Natural killer cell treated with Interleukin-12 subunit alpha and Interleukin-12 subunit beta and Interleukin-15 and Interleukin-18, amount 100 ng/mL, for 72 hours (primary cell): ENCODE results near the gene KCNQ1. TPM values are rescaled to one million over a fixed set of nuclear protein-coding genes. Genes with fewer than 3 reads are reported as not detected.

Experiments
- ATAC-seq, 2 donors: fragments of 150-1000 bp; cut with Tn5 transposase in 1 of 2; sonication (Bioruptor Pico), chemical (Tn5 transposase) in 1 of 2; 2 replicates each; pipeline ENCODE4 v1.10.0; 2021
- DNase-seq: peaks from one replicate; pipeline ENCODE4 v3.0.0; 2022; ENCODE audit warnings: low spot score
- H3K27ac Mint-ChIP-seq, 2 donors: 1 replicate in 1 of 2; 2 replicates in 1 of 2; pipeline ENCODE4 v1.8.0; 2022; ENCODE audit warnings: mixed read lengths in 2 of 2, mild to moderate bottlenecking in 1 of 2, moderate library complexity in 1 of 2
- H3K27me3 Mint-ChIP-seq, 2 donors: 1 replicate in 1 of 2; 2 replicates in 1 of 2; pipeline ENCODE4 v1.8.0; 2022; ENCODE audit warnings: mixed read lengths in 2 of 2
- H3K36me3 Mint-ChIP-seq: one replicate; pipeline ENCODE4 v1.8.0; 2022; ENCODE audit warnings: mixed read lengths
- H3K4me1 Mint-ChIP-seq, 2 donors: 1 replicate in 1 of 2; 2 replicates in 1 of 2; pipeline ENCODE4 v1.8.0; 2022; ENCODE audit warnings: low read depth in 2 of 2, mixed read lengths in 2 of 2, mild to moderate bottlenecking in 1 of 2
- H3K4me3 Mint-ChIP-seq: one replicate; pipeline ENCODE4 v1.8.0; 2022; ENCODE audit warnings: mixed read lengths
- H3K9me3 Mint-ChIP-seq: 2 replicates; pipeline ENCODE4 v1.8.0; 2022; ENCODE audit warnings: mixed read lengths
- total RNA-seq, 2 donors: library from RNA; stranded (reverse); gene quantifications; one replicate each; pipeline ENCODE4 v1.2.3, GENCODE V29; 2022

Gene KCNQ1
- total RNA-seq, 2 donors from 2014 or later: 0.19 to 1.4 TPM

- H3K4me3 Mint-ChIP-seq: no peak overlapping the region
- ATAC-seq: no peak
- H3K27ac Mint-ChIP-seq: no peak overlapping the region
- no peak for DNase-seq
- no peaks in the 10 kb centered on the region for H3K36me3 Mint-ChIP-seq
- no peaks in the 10 kb centered on the region for H3K27me3 Mint-ChIP-seq
- H3K4me1 Mint-ChIP-seq: no peaks in the 10 kb centered on the region
- H3K9me3 Mint-ChIP-seq: no peaks in the 10 kb centered on the region
Observed at GRCh38 chr11:2732940-2733628, 288.3 kb downstream of the KCNQ1 start.

- Mint-ChIP-seq H3K9me3 (no peaks in the 10 kb centered on the region), H3K36me3 (no peaks in the 10 kb centered on the region), H3K4me3 (no peak overlapping the region), H3K27ac (no peak overlapping the region), H3K4me1 (no peaks in the 10 kb centered on the region), H3K27me3 (no peaks in the 10 kb centered on the region)
- no peak for DNase-seq
- no peak for ATAC-seq
Observed at GRCh38 chr11:2734181-2735052, 289.6 kb downstream of the KCNQ1 start.

- H3K27ac Mint-ChIP-seq: no peak overlapping the region
- no peak for DNase-seq
- no peaks in the 10 kb centered on the region for H3K27me3 Mint-ChIP-seq
- no peak overlapping the region for H3K4me3 Mint-ChIP-seq
- no peaks in the 10 kb centered on the region for H3K9me3 Mint-ChIP-seq
- H3K4me1 Mint-ChIP-seq: no peaks in the 10 kb centered on the region
- no peaks in the 10 kb centered on the region for H3K36me3 Mint-ChIP-seq
- no peak for ATAC-seq
Observed at GRCh38 chr11:2735053-2735589, 290.3 kb downstream of the KCNQ1 start.

DNA sequence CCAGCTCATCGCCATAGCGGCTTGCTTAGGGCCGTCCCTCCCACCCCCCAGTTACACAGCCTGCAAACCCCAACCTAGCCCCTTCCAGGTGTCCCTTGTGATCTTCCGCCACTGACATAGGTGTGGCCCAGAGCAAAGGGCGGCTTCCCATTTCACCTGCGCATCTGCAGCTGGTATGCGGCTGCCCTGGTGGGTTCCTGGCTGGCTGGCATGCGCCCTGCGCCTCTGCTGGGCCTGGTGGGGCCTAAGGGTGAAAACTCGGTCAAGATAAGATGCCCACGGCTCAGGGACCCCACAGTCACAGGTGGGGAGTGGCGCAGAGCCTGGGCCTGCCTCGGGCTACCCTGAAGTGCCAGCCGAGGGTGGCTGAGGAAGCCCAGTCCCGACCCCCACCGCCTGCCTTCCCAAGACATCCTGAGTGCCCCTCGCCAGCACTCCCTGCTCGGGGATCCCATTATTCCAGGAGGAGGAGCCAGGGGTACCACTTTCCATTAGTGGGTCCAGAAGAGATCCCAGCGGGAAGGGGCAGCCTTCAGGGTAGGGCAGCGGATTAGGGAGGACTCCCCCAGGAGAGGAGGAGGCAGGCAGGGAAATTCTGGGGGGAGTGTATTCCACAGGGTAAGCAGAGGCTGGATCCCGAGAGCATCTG is 291.9 kb downstream of the KCNQ1 start:
- DNase-seq (no peak), ATAC-seq (no peak)
- Mint-ChIP-seq H3K27me3 (no peaks in the 10 kb centered on the region), H3K9me3 (no peaks in the 10 kb centered on the region), H3K4me1 (no peaks in the 10 kb centered on the region), H3K27ac (no peak overlapping the region), H3K36me3 (no peaks in the 10 kb centered on the region), H3K4me3 (no peak overlapping the region)

- DNase-seq: no peak
- ATAC-seq: no peak
- Mint-ChIP-seq H3K4me1 (no peaks in the 10 kb centered on the region), H3K4me3 (no peak overlapping the region), H3K27ac (no peak overlapping the region), H3K36me3 (no peaks in the 10 kb centered on the region), H3K27me3 (no peaks in the 10 kb centered on the region), H3K9me3 (no peaks in the 10 kb centered on the region)
Observed at GRCh38 chr11:2737226-2737590, 292.4 kb downstream of the KCNQ1 start.

DNA sequence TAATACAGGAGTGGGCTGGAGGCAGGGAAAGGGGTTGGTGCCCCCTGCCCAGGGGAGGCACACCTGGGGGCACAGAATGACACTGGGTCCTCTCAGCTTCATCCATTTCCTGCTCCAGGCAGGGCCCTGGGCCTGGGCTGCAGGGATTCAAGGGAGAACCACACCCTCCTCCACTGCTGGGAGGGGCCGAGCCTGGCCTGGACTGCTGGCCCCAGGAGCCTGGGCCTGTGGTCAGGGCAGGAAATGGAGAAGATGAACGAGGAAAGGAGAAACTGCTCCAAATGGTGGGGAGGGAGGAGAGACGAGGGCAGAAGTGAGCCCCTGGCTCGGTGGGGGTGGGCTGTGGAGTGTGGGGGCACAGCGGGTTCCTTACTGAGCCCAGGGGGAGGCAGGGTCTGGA is 293.1 kb downstream of the KCNQ1 start:
- Mint-ChIP-seq H3K36me3 (no peaks in the 10 kb centered on the region), H3K4me1 (no peaks in the 10 kb centered on the region), H3K27ac (no peak overlapping the region), H3K4me3 (no peak overlapping the region), H3K9me3 (no peaks in the 10 kb centered on the region), H3K27me3 (no peaks in the 10 kb centered on the region)
- ATAC-seq (no peak), DNase-seq (no peak)

DNA sequence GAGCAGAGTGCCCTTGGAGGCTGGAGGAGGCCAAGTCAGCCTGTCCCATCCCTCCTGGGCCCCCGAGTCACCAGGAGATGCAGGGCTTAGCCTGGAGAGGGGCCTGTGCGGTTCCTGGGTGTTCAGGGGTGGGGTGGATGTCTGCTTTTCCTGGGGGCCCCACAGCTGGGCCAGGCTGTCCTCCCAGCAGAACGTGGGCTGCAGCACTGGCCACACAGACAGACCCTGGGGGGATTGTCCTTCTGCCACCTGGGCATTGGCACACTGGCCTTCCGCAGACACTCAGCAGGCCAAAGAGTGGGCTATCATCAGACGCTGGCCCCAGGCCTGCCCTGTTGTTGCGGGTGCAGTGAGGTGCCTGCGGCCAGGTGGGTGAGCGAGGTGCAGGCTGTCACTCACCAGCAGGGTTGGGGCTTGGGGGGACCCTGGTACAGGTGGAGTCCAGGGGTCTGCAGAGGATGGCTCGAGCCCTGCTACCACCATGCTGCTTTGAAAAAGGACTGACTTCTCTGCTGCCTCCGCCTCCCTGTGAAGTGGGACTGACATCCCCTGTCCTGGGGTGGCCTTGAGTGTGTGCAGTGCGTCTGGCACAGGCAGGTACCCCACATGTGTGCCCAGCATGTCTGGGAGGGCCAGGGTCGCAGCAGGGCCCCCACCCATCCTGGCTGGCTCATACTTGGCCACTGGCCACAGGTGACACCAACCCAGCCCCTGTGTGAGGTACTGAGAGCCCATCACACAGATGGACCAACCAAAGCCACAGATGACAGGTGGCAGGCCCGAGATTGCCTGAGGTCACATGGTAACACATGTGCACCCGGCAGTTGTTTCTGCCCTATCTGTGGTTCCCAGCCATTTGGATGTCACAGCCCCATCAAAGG is 294.0 kb downstream of the KCNQ1 start:
- H3K9me3 Mint-ChIP-seq: no peaks in the 10 kb centered on the region
- no peaks in the 10 kb centered on the region for H3K27me3 Mint-ChIP-seq
- no peak overlapping the region for H3K4me3 Mint-ChIP-seq
- DNase-seq: no peak
- no peaks in the 10 kb centered on the region for H3K4me1 Mint-ChIP-seq
- ATAC-seq: no peak
- H3K36me3 Mint-ChIP-seq: no peaks in the 10 kb centered on the region
- H3K27ac Mint-ChIP-seq: no peak overlapping the region

- H3K4me1 Mint-ChIP-seq: no peaks in the 10 kb centered on the region
- H3K36me3 Mint-ChIP-seq: no peaks in the 10 kb centered on the region
- DNase-seq: no peak
- no peaks in the 10 kb centered on the region for H3K27me3 Mint-ChIP-seq
- H3K9me3 Mint-ChIP-seq: no peaks in the 10 kb centered on the region
- H3K4me3 Mint-ChIP-seq: no peak overlapping the region
- no peak for ATAC-seq
- H3K27ac Mint-ChIP-seq: no peak overlapping the region
Observed at GRCh38 chr11:2739531-2740274, 294.9 kb downstream of the KCNQ1 start.

DNA sequence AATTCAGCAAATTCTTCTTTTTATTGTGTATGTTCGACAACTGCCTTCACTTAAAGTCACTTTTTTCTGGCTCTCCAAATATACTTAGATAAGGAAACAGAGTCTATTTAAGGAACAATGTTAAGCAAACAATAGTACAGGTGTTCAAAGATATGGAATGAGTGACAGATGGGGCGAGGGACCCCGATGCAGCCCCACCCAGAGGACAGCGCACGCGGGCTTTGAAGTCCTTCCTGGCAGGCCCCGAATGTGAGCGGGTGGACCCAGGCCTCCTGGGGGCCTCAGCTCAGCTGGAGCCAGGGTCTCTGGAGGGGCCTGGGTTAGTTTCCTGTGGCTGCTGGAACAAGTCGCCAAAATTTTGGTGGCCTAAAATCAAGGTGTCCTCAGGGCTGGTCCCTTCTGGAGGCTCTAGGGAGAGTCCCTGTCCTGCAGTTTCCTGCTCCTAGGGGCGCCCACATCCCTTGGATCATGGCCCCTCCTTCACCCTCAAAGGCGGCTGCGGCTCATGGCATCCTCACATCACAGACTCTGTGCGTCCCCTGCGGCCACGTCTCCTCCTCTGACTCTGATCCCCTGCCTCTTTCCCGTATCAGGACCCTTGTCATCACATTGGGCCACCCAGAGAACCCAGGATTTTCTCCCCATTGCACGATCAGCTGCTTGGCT is 295.6 kb downstream of the KCNQ1 start:
- no peaks in the 10 kb centered on the region for H3K9me3 Mint-ChIP-seq
- H3K4me1 Mint-ChIP-seq: no peaks in the 10 kb centered on the region
- no peaks in the 10 kb centered on the region for H3K27me3 Mint-ChIP-seq
- DNase-seq (no peak), ATAC-seq (no peak)
- no peak overlapping the region for H3K27ac Mint-ChIP-seq
- H3K4me3 Mint-ChIP-seq: no peak overlapping the region
- H3K36me3 Mint-ChIP-seq: no peaks in the 10 kb centered on the region

GRCh38 chr11:2741006-2741376 is 296.2 kb downstream of the KCNQ1 start:
- no peak for DNase-seq
- Mint-ChIP-seq H3K36me3 (no peaks in the 10 kb centered on the region), H3K9me3 (no peaks in the 10 kb centered on the region)

GRCh38 chr11:2741377-2742131 is 296.7 kb downstream of the KCNQ1 start:
- no peaks in the 10 kb centered on the region for H3K4me1 Mint-ChIP-seq
- H3K4me3 Mint-ChIP-seq: no peak overlapping the region
- H3K27ac Mint-ChIP-seq: no peak overlapping the region
- no peaks in the 10 kb centered on the region for H3K36me3 Mint-ChIP-seq
- no peak for DNase-seq
- ATAC-seq: peak in 1 of 2 donors; percentile 2
- H3K27me3 Mint-ChIP-seq: no peaks in the 10 kb centered on the region
- H3K9me3 Mint-ChIP-seq: no peaks in the 10 kb centered on the region

More at GRCh38 chr11:2741006-2741376, 296.2 kb downstream of the KCNQ1 start:
- Mint-ChIP-seq H3K4me3 (no peak overlapping the region), H3K27me3 (no peaks in the 10 kb centered on the region), H3K4me1 (no peaks in the 10 kb centered on the region), H3K27ac (no peak overlapping the region)
- ATAC-seq: peak in 1 of 2 donors; percentile 29

GRCh38 chr11:2742201-2742600 is 297.4 kb downstream of the KCNQ1 start:
- Mint-ChIP-seq H3K36me3 (no peaks in the 10 kb centered on the region), H3K27ac (no peak overlapping the region), H3K27me3 (no peaks in the 10 kb centered on the region), H3K4me3 (no peak overlapping the region), H3K4me1 (no peaks in the 10 kb centered on the region), H3K9me3 (no peaks in the 10 kb centered on the region)
- ATAC-seq (no peak), DNase-seq (no peak)
